Fibroblast of lung (primary cell): ENCODE data around the gene CLEC16A.

Experiments used
- EZH2 ChIP-seq: IDR thresholded peaks from 2 replicates; pipeline ENCODE4 v1.5.1; 2012; ENCODE audit warnings: low read length, control low read depth, mild to moderate bottlenecking; ENCODE audit errors: missing control alignments
- TF ChIP-seq, protein P1 (sequence below), 2 donors: IDR thresholded peaks in 1 of 2; conservative IDR thresholded peaks in 1 of 2; 1 replicate in 1 of 2; 2 replicates in 1 of 2; pipeline ENCODE4 v1.5.1; 2011 to 2012; ENCODE audit warnings: low read length in 2 of 2, control low read depth in 1 of 2, inconsistent platforms in 1 of 2, low read depth in 1 of 2, mild to moderate bottlenecking in 1 of 2

DNA sequence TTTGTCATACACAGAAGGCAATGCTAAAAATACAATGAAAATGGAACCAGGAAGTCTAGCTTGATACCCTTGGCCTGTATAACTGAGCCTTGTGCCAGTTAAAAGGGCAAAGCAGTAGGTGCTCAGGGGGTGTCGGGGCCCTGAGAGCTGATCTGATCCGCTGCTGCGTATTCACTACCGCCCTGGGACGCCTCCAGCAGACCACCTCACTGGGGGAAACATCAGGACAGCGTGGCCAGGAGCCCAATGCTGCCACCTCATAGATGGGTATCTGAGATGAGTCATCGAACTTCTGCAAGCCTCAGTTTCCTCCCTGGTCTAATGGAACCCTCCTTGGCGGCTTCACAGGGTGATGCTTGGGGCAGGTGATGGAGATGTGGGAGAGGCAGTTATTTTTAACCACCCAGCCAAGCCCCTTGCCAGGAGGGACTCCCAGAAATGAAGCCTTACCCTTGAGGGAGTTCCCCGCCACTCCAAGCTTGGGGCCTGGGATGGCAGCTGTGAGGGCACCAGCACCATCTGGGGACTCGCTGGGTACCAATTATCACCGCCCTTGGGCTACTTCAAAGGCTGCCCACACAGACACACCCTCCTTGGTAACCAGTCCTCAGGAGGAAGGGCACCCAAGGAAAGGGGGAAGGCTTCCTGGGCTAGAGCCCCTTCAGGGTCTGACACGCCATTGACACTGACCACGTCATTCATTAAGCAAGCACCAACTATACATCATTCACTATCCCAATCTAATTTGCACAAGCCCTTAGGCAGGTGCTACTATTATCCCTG, 9.8 kb upstream of the CLEC16A start:
- TF ChIP-seq, protein P1, sequence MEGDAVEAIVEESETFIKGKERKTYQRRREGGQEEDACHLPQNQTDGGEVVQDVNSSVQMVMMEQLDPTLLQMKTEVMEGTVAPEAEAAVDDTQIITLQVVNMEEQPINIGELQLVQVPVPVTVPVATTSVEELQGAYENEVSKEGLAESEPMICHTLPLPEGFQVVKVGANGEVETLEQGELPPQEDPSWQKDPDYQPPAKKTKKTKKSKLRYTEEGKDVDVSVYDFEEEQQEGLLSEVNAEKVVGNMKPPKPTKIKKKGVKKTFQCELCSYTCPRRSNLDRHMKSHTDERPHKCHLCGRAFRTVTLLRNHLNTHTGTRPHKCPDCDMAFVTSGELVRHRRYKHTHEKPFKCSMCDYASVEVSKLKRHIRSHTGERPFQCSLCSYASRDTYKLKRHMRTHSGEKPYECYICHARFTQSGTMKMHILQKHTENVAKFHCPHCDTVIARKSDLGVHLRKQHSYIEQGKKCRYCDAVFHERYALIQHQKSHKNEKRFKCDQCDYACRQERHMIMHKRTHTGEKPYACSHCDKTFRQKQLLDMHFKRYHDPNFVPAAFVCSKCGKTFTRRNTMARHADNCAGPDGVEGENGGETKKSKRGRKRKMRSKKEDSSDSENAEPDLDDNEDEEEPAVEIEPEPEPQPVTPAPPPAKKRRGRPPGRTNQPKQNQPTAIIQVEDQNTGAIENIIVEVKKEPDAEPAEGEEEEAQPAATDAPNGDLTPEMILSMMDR (conservative IDR thresholded peaks at IDR 0.05 in 1 of 2, IDR thresholded peaks at IDR 0.05 in 1 of 2; ENCODE audit: low read depth in 1 of 2, low read length in 2 of 2) = no peak
- TF ChIP-seq EZH2 = no peak
